ENCODE measurements around the gene PCIF1. TPM values are rescaled to one million over a fixed set of nuclear protein-coding genes. Genes with fewer than 3 reads are reported as not detected.
A peak's percentile ranks its signal among the peaks of the same experiment; 100 is the strongest.

The PCIF1 gene
- polyA plus RNA-seq, 2 of the 4 experiments (the other 2 are of a cell fraction): 19.7 to 21.6 TPM

DNA sequence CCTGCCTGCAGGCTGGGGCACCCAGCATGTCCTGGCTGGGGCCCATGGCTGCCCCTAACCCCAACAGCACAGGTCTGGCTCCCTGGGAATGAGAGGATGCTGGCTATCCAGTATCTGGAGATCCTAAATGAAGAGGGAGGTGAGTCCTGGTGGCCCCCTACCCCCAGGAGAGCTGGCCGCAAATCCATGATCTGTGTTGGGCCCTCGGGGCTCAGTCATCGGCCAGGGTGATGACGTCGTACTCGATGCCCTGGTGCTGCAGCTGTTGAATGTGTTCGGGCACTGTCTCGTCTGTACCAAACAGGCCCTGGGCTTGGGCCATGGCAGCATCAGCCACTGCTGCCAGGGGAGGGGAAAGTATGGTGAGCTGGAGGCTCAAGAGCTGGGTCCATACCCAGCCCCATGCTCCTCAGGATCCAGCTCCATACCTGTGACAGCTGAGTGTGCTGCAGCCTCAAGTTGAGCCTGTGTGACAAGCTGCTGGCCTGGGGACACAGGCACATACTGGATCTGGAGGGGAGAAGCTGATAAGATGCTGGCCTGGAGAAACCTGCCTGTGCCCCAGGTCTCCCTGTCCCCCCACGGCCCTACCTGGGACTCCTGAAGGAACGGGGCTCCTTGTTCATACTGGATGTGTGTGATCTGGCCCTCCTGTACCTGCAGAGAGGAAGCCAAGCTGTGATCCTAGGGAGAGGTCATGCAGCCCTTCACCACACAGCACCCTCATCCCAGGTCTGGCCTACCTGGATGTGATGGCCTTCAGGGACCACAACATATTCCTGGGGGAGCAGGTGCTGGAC is 14.5 kb downstream of the PCIF1 start:
- TF ChIP-seq BHLHE40 (IDR thresholded peaks at IDR 0.05; ENCODE audit: low read depth, low read length) (no peak), NR3C1 (IDR thresholded peaks at IDR 0.05) (no peak)
- Histone ChIP-seq H3K4me1 (peaks cover 8% of the 10 kb centered on the region), H3K4me2 (no peak overlapping the region), H3K9me3 (no peaks in the 10 kb centered on the region), H3K4me3 (no peak overlapping the region), H3K27ac (no peak overlapping the region)
- no peak for DNase-seq (ENCODE audit: low read depth in 1 of 2, low spot score in 1 of 2)
- peak in 1 of 2 experiments; percentile 1; a peak in 1 of 6 replicates for ATAC-seq
- POLR2A ChIA-PET: interaction anchor here (0.7 to 3.2 kb wide), 4 partner anchors 9 to 24 kb away, joined by 3 to 13 read pairs (median 4); partner anchors contain the start of gene PCIF1
- CTCF ChIA-PET: interaction anchor here (1.3 to 21.4 kb wide), 5 partner anchors 8 to 150 kb away, joined by 3 to 358 read pairs (median 6); partner anchors contain the start of gene ZNF335
- 90% methylated on average over 10 of the region's 10 CpGs for WGBS (ENCODE audit: missing lambda C conversion rate)
- no peak for FAIRE-seq

- H3K4me2 ChIP-seq: no peak overlapping the region
- ChIA-PET POLR2A (interaction anchor here (1.6 to 3.2 kb wide), 2 partner anchors 10 to 15 kb away, joined by 4 to 13 read pairs; partner anchors contain the start of gene PCIF1), CTCF (interaction anchor here (1.3 to 21.4 kb wide), 2 partner anchors 17 to 59 kb away, joined by 3 to 358 read pairs; partner anchors contain the start of gene ZNF335)
- H3K4me1 ChIP-seq: peaks cover under 1% of the 10 kb centered on the region; the same call in 1 of the 3 replicates
- no peaks in the 10 kb centered on the region for H3K9me3 ChIP-seq
- whole genome bisulfite sequencing (ENCODE audit: missing lambda C conversion rate): 90% methylated on average over 12 of the region's 13 CpGs
- H3K27ac ChIP-seq: no peak overlapping the region
- DNase-seq (ENCODE audit: low read depth in 1 of 2, low spot score in 1 of 2) (no peak), ATAC-seq (no peak; a peak in 1 of 6 replicates), FAIRE-seq (no peak)
- TF ChIP-seq ESRRA (IDR thresholded peaks at IDR 0.05; ENCODE audit: borderline replicate concordance, low read length) (no peak), POLR2AphosphoS2 (conservative IDR thresholded peaks at IDR 0.05; ENCODE audit: low read length) (0 out of 2 replicates have a peak, but pooled peaks have one; percentile 59)
- H3K4me3 ChIP-seq: no peak overlapping the region
Measured at GRCh38 chr20:45949542-45950329, 15.3 kb downstream of the PCIF1 start.

GRCh38 chr20:45950330-45950646 is 15.8 kb downstream of the PCIF1 start:
- FAIRE-seq (no peak), DNase-seq (ENCODE audit: low read depth in 1 of 2, low spot score in 1 of 2) (no peak), ATAC-seq (peak in 1 of 2 experiments; percentile 2; a peak in 2 of 6 replicates)
- Histone ChIP-seq H3K9me3 (no peaks in the 10 kb centered on the region), H3K4me3 (no peak overlapping the region), H3K4me1 (no peaks in the 10 kb centered on the region), H3K4me2 (no peak overlapping the region), H3K27ac (no peak overlapping the region)
- ChIA-PET CTCF (interaction anchor here (1.3 to 21.4 kb wide), 2 partner anchors 16 to 60 kb away, joined by 3 to 358 read pairs; partner anchors contain the start of gene ZNF335), POLR2A (no interaction called here)
- TF ChIP-seq ZSCAN20 (CRISPR knock-in tag; IDR thresholded peaks at IDR 0.05): no peak
- no peak for TF ChIP-seq RCOR1 (IDR thresholded peaks at IDR 0.05; ENCODE audit: low read depth, low read length)
- TF ChIP-seq, protein P1, sequence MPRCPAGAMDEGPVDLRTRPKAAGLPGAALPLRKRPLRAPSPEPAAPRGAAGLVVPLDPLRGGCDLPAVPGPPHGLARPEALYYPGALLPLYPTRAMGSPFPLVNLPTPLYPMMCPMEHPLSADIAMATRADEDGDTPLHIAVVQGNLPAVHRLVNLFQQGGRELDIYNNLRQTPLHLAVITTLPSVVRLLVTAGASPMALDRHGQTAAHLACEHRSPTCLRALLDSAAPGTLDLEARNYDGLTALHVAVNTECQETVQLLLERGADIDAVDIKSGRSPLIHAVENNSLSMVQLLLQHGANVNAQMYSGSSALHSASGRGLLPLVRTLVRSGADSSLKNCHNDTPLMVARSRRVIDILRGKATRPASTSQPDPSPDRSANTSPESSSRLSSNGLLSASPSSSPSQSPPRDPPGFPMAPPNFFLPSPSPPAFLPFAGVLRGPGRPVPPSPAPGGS (IDR thresholded peaks at IDR 0.05): no peak
- TF ChIP-seq HDAC2 (IDR thresholded peaks at IDR 0.05): no peak
- no peak for TF ChIP-seq MYC (IDR thresholded peaks at IDR 0.05; ENCODE audit: borderline replicate concordance, low read length)
- TF ChIP-seq RNF2 (IDR thresholded peaks at IDR 0.05; ENCODE audit: borderline replicate concordance, low read depth): no peak
- TF ChIP-seq CHD4 (IDR thresholded peaks at IDR 0.05; ENCODE audit: borderline replicate concordance): no peak
- no peak for TF ChIP-seq CBX2 (IDR thresholded peaks at IDR 0.05; ENCODE audit: borderline replicate concordance, low read depth)
- TF ChIP-seq MAFK (IDR thresholded peaks at IDR 0.05; ENCODE audit: partially characterized antibody): no peak
- TF ChIP-seq EHF (CRISPR knock-in tag; IDR thresholded peaks at IDR 0.05): no peak
- no peak for TF ChIP-seq TFCP2L1 (CRISPR knock-in tag; IDR thresholded peaks at IDR 0.05)
- TF ChIP-seq KDM1A (IDR thresholded peaks at IDR 0.05; ENCODE audit: low read depth): no peak
- no peak for TF ChIP-seq KDM5A (IDR thresholded peaks at IDR 0.05)
- TF ChIP-seq SMC3 (IDR thresholded peaks at IDR 0.05): no peak
- 84% methylated on average over 9 of the region's 9 CpGs for WGBS (ENCODE audit: missing lambda C conversion rate)

All from A549 (cell line).